HEK293T (cell line): ENCODE results near the gene HSPG2.

ENCODE experiments used
- ARNT ChIP-seq: fragments of 450-650 bp; IDR thresholded peaks from 2 replicates; pipeline ENCODE4 v1.6.1; 2017; ENCODE audit warnings: mild to moderate bottlenecking
- CTBP1 ChIP-seq: fragments of 450-650 bp; IDR thresholded peaks from 2 replicates; pipeline ENCODE4 v1.6.1; 2016; ENCODE audit warnings: borderline replicate concordance
- FOXM1 ChIP-seq: fragments of 450-650 bp; IDR thresholded peaks from 2 replicates; pipeline ENCODE4 v1.6.1; 2017; ENCODE audit warnings: mild to moderate bottlenecking, borderline replicate concordance
- HDGF ChIP-seq: fragments of 450-650 bp; IDR thresholded peaks from 2 replicates; pipeline ENCODE4 v1.6.1; 2017; ENCODE audit warnings: antibody characterized with exemption, borderline replicate concordance
- NFRKB ChIP-seq: fragments of 450-650 bp; IDR thresholded peaks from 2 replicates; pipeline ENCODE4 v1.6.1; 2016; ENCODE audit warnings: mild to moderate bottlenecking, moderate library complexity
- SP1 ChIP-seq: fragments of 450-650 bp; IDR thresholded peaks from 2 replicates; pipeline ENCODE4 v1.6.1; 2017
- SUZ12 ChIP-seq: fragments of 450-650 bp; IDR thresholded peaks from 2 replicates; pipeline ENCODE4 v1.6.1; 2016; ENCODE audit warnings: mild to moderate bottlenecking
- TARDBP ChIP-seq: fragments of 450-650 bp; IDR thresholded peaks from 2 replicates; pipeline ENCODE4 v1.6.1; 2016
- ZNF384 ChIP-seq: fragments of 450-650 bp; IDR thresholded peaks from 2 replicates; pipeline ENCODE4 v1.6.1; 2016

- TF ChIP-seq ARNT: no peak
- no peak for TF ChIP-seq FOXM1
- TF ChIP-seq NFRKB: no peak
- TF ChIP-seq ZNF384: no peak
- no peak for TF ChIP-seq CTBP1
- no peak for TF ChIP-seq HDGF
- no peak for TF ChIP-seq SP1
- no peak for TF ChIP-seq SUZ12
- no peak for TF ChIP-seq TARDBP
These were observed 82.9 kb downstream of the HSPG2 start for GRCh38 chr1:21854090-21854750.
